Tibial artery (tissue), 4 donors: ENCODE results near the gene IFT122.

ENCODE experiments used
- DNase-seq, 2 donors: peaks; one replicate each; pipeline ENCODE4 v3.0.0-alpha.2; 2019
- H3K27ac ChIP-seq, 2 donors: fragments of 200-600 bp; sonication (generic) in 1 of 2; 1 replicate in 1 of 2; 2 replicates in 1 of 2; pipeline ENCODE4 v1.5.1; 2018 to 2019; ENCODE audit warnings: mild to moderate bottlenecking in 1 of 2
- H3K27me3 ChIP-seq, 2 donors: fragments of 200-600 bp; sonication (generic) in 1 of 2; one replicate each; pipeline versions ENCODE4 v1.5.1 to v1.6.0; 2016 to 2019
- H3K36me3 ChIP-seq, 3 donors: fragments of 200-600 bp; sonication (generic) in 2 of 3; one replicate each; pipeline ENCODE4 v1.5.1; 2016 to 2019; ENCODE audit warnings: mild to moderate bottlenecking in 2 of 3
- H3K4me1 ChIP-seq, 4 donors: fragments of 200-600 bp; sonication (generic) in 2 of 4; 1 replicate in 3 of 4; 2 replicates in 1 of 4; pipeline ENCODE4 v1.5.1; 2016 to 2019
- H3K4me3 ChIP-seq, 2 donors: fragments of 200-600 bp; sonication (generic) in 1 of 2; 1 replicate in 1 of 2; 2 replicates in 1 of 2; pipeline ENCODE4 v1.5.1; 2018 to 2019; ENCODE audit warnings: mild to moderate bottlenecking in 2 of 2
- H3K9me3 ChIP-seq, 3 donors: fragments of 200-600 bp; sonication (generic) in 1 of 3; one replicate each; pipeline ENCODE4 v1.5.1; 2016 to 2019
- CTCF ChIP-seq, 2 experiments: fragments of 200-600 bp in 1 of 2; fragments of 450-650 bp in 1 of 2; IDR thresholded peaks; one replicate each; pipeline ENCODE4 v1.5.1; 2017 to 2019; ENCODE audit warnings: antibody characterized with exemption in 2 of 2, mild to moderate bottlenecking in 1 of 2, moderate library complexity in 1 of 2
- intact Hi-C: fragments of 100-400 bp; cut with DNase I; formaldehyde crosslinking; loops from one replicate; pipeline ENCODE4 v1.15.0; 2023; ENCODE audit warnings: low total_unique reads

Gene IFT122

GRCh38 chr3:129536804-129537203, 96.8 kb downstream of the IFT122 start:
- H3K4me3 ChIP-seq, result no peak overlapping the region
- peaks cover 0 to 16% (median 1%) of the 10 kb centered on the region in 4 donors for H3K4me1 ChIP-seq
- TF ChIP-seq CTCF (IDR thresholded peaks at IDR 0.05), result no peak
- H3K9me3 ChIP-seq, result no peaks in the 10 kb centered on the region
- H3K36me3 ChIP-seq, result no peaks in the 10 kb centered on the region
- no peaks in the 10 kb centered on the region for H3K27me3 ChIP-seq
- H3K27ac ChIP-seq, result no peak overlapping the region
- no peak for DNase-seq
- intact Hi-C loops, result no loop called here

DNA sequence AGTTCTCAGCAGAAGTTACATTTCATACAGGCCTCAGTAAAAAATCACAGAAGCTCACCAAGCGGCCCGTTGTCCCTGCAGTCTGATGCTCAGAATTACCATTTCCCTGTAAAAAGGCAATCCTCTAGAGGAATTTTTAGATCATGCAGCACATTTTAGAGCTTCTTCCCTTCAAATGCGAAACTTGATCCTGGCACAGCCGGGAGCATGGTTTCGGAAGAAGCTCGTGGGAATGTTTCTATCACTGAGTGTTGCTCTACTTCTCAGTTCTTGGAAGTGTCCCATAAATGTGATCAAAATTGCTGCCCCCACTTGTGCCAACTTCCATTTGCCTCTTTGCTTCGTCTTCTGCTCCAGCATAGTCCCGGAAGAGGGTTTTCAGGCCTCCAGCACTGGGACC, 99.2 kb downstream of the IFT122 start:
- no peaks in the 10 kb centered on the region for H3K36me3 ChIP-seq
- intact Hi-C loops, result no loop called here
- no peaks in the 10 kb centered on the region for H3K27me3 ChIP-seq
- no peak overlapping the region for H3K4me3 ChIP-seq
- no peak overlapping the region for H3K27ac ChIP-seq
- TF ChIP-seq CTCF (IDR thresholded peaks at IDR 0.05), result no peak
- H3K4me1 ChIP-seq, result peaks cover 0 to 16% (median 1%) of the 10 kb centered on the region in 4 donors
- no peaks in the 10 kb centered on the region for H3K9me3 ChIP-seq
- DNase-seq, result no peak

- H3K4me1 ChIP-seq, result peaks cover 0 to 5% (median 0%) of the 10 kb centered on the region in 4 donors
- no peak overlapping the region for H3K4me3 ChIP-seq
- intact Hi-C loops, result no loop called here
- no peaks in the 10 kb centered on the region for H3K36me3 ChIP-seq
- no peak overlapping the region for H3K27ac ChIP-seq
- H3K27me3 ChIP-seq, result no peaks in the 10 kb centered on the region
- no peaks in the 10 kb centered on the region for H3K9me3 ChIP-seq
- no peak for DNase-seq
- TF ChIP-seq CTCF (IDR thresholded peaks at IDR 0.05), result no peak
Measured at GRCh38 chr3:129540776-129541516, 100.9 kb downstream of the IFT122 start.

GRCh38 chr3:129542747-129543146, 102.7 kb downstream of the IFT122 start:
- Histone ChIP-seq H3K4me1 (no peaks in the 10 kb centered on the region), H3K9me3 (no peaks in the 10 kb centered on the region), H3K4me3 (no peak overlapping the region), H3K27ac (no peak overlapping the region), H3K36me3 (no peaks in the 10 kb centered on the region), H3K27me3 (no peaks in the 10 kb centered on the region)
- DNase-seq, result no peak
- TF ChIP-seq CTCF (IDR thresholded peaks at IDR 0.05), result no peak
- intact Hi-C loops, result no loop called here

GRCh38 chr3:129543156-129543790, 103.2 kb downstream of the IFT122 start, which contains the start of gene H1-8:
H1-8 (plus strand) TSS chr3:129543175; CDS start chr3:129543219, 44 bp downstream.
- Histone ChIP-seq H3K36me3 (no peaks in the 10 kb centered on the region), H3K4me1 (no peaks in the 10 kb centered on the region), H3K4me3 (no peak within 1 kb of the TSS), H3K27ac (no peak within 1 kb of the TSS), H3K9me3 (no peaks in the 10 kb centered on the region), H3K27me3 (no peaks in the 10 kb centered on the region)
- TF ChIP-seq CTCF (IDR thresholded peaks at IDR 0.05), result no peak
- no peak for DNase-seq
- intact Hi-C loops, result no loop called here
